Skin epidermis (tissue), 12 donors: ENCODE results near the gene TVP23A.
A peak's percentile ranks its signal among the peaks of the same experiment; 100 is the strongest.
"Not testable (repeated sequence)": the region's sequence is repeated elsewhere in the genome, so short reads cannot be mapped to it uniquely, and the experiment has no call there.

Source experiments
- H3K27ac ChIP-seq, 21 experiments: fragments of 200-600 bp; sonication (generic) in 11 of 21; one replicate each; pipeline ENCODE4 v1.5.0; 2020; ENCODE audit warnings: mild to moderate bottlenecking in 3 of 21, inconsistent platforms in 2 of 21, moderate library complexity in 2 of 21
- H3K4me3 ChIP-seq, 7 experiments: fragments of 200-600 bp; sonication (generic) in 2 of 7; one replicate each; pipeline ENCODE4 v1.5.0; 2020; ENCODE audit warnings: inconsistent platforms in 2 of 7, mild to moderate bottlenecking in 2 of 7, moderate library complexity in 1 of 7

The TVP23A gene

DNA sequence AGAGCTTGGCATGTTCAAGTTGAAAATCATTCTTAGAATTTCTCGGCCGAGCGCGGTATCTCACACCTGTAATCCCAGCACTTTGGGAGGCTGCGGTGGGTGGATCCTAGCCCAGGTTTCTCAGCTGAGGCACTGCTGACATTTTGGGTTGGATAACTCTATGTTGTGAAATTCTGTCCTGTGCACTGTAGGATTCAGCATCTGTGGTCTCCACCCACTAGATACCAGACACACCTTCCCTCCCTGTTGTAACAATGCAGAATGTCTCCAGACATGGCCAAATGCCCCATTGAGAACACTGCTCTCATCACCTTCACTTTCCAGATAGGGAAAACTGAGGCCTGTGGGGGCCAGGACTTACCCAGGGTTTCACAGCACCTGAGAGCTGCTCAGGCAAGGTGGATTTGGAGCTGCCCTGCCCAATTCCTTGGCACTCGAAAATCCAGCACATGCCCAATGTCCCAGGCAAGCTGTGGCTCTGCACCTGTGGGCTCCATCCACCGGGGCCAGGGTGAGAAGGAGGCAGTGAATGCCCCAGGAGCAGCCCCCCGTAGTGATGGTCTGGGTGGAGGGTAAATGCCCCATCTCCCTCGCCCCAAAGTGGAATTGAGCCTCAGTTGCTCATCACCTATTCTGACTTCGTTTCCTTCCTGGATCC, 20.2 kb upstream of the TVP23A start:
- no peak overlapping the region for H3K27ac ChIP-seq
- no peak overlapping the region for H3K4me3 ChIP-seq

DNA sequence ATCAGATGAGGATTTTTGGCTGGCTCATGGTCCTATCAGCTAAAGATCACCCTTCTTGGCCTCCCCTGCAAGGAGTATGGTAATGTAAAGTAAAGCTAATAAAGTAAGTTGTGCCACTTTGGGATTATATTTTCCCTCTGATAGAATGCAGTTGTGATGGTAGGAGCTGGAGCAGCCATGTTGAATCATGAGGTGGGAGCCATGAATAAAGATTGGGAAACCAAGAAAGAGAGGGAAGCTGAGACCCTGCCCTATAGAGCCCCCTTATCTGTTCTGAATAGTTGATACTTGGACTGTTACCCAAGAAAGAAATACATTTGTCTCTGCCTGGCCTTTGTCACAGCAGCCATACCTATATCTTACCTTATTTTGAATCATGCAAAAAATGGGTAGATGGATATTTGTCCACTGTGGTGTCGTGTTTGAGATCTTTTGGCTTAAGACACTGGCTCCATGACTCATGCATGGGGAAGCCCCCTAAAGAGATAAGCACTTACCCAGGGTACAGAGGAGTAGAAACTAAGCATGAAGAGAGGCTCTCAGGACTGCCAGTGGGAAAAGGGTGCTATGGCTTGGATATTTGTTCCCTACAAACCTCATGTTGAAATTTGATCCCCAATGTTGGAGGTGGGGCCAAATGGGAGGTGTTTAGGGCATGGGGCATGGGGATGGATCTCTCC, 17.7 kb upstream of the TVP23A start:
- Histone ChIP-seq H3K27ac (no peak overlapping the region), H3K4me3 (no peak overlapping the region)

DNA sequence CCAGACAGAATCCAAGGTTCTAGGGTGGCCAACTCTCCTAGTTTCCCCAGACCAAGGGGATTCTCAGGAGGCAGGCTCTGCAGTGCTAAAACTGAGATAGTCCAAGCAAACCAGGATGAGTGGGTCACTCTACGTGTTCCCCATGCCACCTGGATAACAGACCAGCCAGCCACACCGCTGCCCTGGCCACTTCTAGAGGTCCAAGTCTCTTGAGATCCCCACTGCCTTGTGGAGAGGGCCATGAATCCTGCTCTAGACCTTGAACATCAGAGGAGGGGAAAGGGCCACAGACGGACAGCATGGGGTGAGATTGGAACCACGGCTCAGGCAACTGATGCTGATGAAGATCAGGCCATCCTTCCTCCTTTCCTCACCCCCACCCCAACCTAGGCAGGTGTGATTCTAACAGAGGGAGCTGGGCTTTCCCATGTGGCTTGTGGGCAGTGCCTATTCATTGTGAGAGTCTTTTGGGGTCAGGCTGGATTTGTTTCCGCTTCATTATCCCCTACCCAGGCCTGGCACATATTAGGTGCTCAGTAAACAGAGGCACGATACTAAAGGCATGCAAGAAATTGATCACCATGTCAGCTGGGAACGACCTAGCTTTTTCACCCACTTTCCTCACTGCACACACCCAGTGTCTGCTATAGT, 16.8 kb upstream of the TVP23A start:
- H3K27ac ChIP-seq = no peak overlapping the region
- no peak overlapping the region for H3K4me3 ChIP-seq

DNA sequence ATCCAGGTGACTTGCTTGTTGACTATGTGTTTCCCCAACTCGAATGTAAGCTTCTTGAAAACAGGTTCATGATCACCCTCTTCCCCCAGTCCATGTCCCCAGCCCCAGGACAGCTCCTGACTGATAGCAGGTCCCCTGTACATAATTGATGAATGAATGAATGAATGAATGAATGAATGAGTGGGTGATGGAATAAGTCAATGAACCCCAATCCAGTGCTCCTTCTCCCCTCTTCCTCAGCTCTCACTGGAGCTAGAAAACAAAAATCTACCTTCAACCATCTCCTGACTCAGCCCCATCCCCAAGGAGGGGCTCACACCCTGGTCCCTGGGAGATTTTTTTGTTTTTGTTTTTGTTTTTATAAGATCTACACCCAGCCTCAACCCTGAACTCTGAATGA, 16.2 kb upstream of the TVP23A start:
- no peak overlapping the region for H3K4me3 ChIP-seq
- no peak overlapping the region for H3K27ac ChIP-seq

DNA sequence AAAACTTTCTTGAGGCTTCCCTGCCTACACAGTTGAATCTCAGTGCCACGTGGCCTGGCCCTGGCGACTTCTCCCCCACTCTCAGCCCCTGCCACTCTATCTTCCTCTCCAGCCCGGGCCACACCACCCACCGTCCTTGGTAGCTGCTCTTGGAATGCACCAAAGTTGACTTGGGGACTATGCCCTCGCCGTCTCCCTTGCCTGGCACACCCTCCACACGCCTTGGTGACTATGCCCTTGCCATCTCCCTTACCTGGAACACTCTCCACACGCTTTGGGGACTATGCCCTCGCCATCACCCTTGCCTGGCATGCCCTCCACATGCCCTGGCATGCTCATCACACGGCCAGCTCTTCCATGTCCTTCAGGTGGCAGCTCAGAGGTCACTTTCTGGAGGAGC, 15.5 kb upstream of the TVP23A start:
- Histone ChIP-seq H3K27ac (no peak overlapping the region), H3K4me3 (no peak overlapping the region)

DNA sequence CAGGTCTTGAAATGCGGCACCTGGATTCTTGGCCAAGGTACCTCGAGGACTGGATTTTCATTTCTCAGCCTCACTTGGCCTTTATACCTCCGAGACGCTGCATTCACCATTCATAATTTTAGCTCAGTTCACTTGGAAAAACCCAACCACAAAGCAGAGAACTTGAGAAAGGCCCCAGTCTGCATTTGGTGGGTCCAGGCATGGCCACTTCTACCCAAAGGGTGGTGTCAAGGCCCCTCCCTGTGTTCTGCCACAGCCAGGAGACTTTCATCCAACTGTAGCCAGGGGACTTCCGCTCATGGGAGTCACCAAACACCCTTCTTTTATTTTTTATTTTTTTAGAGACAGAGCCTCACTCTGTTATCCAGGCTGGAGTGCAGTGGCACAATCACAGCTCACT, 14.7 kb upstream of the TVP23A start:
- H3K27ac ChIP-seq = no peak overlapping the region

DNA sequence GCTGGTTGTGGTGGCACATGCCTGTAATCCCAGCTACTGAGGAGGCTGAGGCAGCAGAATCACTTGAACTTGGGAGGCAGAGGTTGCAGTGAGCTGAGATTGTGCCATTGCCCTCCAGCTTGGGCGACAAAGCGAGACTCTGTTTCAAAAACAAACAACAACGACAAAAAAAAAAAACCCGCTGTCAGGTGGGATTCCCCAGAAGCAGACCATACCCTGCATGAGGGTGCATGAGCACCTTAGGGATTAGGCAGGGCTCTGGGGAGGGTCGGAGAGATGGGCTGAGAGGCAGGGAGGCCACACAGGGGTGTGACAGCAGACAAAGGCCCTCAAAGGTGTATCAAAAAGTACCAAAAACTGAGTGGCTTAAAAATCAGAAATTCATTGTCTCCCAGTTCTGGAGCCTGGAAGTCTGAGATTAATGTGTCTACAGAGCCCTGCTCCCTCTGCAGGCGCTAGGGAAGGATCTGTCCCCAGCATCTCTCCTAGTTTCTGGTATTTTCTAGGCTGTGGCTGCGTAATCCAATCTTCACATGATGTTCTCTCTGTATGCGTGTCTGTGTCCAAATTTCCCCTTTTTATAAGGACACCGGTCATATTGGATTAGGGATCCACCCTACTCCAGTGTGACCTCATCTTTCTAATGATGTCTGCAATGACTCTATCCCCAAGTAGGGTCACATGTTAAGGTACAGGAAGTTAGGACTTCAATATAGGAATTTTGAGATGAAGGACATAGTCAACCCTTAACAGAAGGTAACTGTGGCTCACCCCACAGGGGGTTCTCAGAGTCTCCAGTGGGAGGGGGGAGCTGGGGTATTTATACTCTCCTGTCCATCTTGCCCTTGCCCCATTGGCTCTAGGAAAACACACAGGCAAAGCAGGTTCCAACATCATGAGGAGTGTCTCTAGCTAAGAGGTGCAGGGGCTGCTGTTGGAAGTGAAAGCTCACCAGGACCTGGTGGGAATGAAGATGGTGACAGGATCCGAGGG, 13.6 kb upstream of the TVP23A start:
- peak overlapping the region in 8 of 21 experiments; percentile 1 to 87 (median 34) for H3K27ac ChIP-seq

More for the DNA sequence above, 14.7 kb upstream of the TVP23A start:
- no peak overlapping the region for H3K4me3 ChIP-seq

DNA sequence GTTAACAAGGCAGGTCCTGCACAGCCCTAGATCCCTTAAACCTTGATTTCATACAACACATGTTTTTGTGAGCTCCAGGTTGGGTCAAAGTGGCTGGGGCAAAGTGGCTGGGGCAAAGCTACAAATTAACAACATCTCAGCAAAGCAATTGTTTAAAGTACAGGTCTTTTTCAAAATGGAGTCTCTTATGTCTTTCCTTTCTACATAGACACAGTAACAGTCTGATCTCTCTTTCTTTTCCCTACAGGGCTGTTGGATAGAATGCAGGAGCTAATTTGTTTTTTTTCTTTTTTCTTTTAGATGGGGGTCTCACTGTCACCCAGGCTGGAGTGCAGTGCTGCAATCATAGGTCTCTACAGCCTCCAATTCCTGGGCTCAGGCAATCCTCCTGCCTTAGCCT, 11.6 kb upstream of the TVP23A start:
- peak overlapping the region in 10 of 21 experiments; percentile 46 to 89 (median 80) for H3K27ac ChIP-seq
- not testable (repeated sequence) for H3K4me3 ChIP-seq

More for the DNA sequence above, 13.6 kb upstream of the TVP23A start:
- no peak overlapping the region for H3K4me3 ChIP-seq

DNA sequence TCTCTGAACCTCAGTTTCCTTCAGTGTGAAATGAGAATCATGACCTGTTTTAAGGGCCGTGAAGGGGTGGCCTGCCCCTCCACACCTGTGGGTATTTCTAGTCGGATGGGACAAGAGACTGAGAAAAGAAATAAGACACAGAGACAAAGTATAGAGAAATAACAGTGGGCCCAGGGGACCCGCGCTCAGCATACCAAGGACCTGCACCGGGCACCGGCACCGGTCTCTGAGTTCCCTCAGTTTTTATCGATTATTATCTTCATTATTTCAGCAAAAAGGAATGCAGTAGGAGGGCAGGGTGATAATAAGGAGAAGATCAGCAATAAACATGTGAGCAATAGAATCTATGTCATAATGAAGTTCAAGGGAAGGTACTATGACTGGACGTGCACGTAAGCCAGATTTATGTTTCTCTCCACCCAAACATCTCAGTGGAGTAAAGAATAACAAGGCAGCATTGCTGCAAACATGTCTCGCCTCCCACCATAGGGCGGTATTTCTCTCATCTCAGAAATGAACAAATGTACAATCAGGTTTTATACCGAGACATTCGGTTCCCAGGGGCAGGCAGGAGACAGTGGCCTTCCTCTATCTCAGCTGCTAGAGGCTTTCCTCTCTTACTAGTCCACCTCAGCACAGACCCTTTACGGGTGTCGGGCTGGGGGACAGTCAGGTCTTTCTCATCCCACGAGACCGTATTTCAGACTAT, 10.9 kb upstream of the TVP23A start:
- peak overlapping the region in 20 of 21 experiments; percentile 44 to 95 (median 84) for H3K27ac ChIP-seq
- not testable (repeated sequence) for H3K4me3 ChIP-seq

DNA sequence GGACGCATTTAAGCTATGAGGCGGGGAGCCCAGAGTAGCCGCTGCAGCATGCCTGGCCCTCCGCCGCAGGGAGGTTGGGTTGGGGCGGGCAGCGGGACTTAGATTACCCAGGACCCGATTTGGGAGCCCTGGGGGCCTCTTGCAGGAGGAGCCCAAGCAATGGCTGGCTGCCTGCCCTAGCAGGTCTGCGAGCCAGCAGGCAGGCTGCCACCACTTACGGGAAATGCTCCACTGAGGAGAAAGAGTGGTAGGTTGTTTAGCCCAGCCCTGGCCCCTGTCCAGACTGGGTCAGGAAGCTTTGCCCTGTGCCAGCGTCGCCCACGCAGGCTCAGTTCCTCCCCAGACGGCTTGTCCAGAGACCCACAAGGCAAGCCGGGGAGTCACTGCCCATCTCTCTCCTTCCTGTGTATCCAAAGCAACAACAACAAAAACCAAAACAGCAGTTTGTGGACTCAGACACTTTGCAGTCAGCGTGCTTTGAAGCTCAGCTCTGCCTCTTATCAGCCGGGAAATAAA, 10.3 kb upstream of the TVP23A start:
- Histone ChIP-seq H3K27ac (peak overlapping the region; percentile 50 to 95 (median 83)), H3K4me3 (peak overlapping the region in 1 of 7 experiments; percentile 13)

DNA sequence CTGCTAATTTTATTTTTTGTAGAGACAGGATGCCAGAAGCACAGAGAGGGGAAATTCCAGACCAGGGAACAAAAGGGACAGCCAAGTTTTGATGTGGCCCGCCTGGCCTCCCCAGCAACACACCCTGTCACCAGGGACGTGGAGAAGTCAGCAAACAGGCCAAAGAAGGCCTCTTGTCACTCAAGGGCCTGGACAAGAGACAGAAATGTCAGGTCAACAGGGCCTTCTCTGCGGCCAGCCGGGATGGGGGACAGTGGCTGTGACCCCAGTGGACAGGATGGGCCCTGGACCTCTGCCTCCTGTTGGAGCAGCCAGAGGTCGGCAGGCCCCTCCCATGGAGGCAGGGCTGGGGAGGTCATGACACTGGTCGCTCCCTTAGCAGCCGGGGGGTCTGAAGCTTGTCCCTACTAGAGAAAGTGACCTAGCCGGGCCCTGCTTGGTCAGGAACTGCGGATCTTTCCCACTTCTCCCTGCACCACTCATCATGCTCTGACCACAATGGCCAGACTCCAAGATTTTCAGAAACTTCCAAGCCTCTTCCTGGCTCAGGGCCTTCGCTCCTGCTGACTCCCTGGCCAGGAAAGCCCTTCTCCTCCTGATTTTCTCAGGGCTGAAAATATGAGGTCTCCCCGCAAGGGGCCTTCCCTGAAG, 9.2 kb upstream of the TVP23A start:
- H3K27ac ChIP-seq = peak overlapping the region; percentile 50 to 95 (median 83)
- H3K4me3 ChIP-seq = no peak overlapping the region

DNA sequence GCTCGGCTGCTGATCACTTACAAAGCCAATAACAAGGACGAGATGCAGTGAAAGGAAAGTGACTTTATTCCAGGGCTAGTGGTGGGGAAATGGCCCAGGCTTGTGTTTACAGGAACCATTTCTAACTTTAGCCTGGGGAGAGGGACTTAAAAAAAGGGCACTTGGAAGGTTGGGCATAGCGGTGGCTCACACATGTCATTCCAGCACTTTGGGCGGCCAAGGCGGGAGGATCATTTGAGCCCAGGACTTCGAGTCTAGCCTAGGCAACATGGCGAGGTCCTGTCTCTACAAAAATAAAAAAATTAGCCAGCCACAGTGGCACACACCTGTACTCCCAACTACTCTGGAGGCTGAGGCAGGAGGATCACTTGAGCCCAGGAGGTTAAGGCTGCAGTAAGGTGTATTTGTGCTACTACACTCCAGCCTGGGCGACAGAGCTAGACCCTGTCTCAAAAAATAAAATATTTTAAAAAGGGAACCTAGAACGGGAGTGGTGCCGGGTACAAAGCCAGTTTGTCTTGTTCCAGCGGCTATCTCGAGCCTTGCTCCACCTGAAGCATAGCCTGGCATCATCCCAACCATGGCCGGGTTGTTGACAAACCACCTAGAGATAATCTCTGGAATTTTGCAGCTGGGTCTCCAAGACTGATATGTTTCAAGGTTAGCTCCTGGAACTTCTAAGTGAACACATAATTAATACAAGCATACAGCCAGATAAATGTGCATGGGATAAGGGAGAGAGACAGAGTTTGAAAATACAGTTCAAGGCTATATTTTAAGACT, 5.7 kb upstream of the TVP23A start:
- Histone ChIP-seq H3K4me3 (no peak overlapping the region), H3K27ac (no peak overlapping the region)

DNA sequence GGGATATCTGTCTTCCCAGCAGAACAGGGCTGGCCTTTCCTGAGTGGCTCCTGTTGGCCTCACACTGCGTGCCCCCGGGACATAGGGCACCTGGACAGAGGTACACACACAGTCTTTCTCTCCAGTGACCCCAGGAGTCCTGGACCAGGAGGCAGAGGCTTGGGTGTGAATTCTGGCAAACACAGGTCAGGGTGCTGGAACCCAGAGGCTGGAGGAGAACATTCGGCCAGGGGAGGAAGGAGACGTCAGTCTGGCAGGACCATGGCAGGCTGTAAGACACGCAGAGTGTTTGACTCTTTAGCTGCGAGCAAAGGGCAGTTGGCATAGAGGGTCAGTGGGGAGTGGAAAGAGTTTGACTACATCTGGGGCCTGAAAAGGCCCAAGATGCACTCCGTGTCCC, 4.1 kb upstream of the TVP23A start:
- no peak overlapping the region for H3K27ac ChIP-seq
- H3K4me3 ChIP-seq = no peak overlapping the region

DNA sequence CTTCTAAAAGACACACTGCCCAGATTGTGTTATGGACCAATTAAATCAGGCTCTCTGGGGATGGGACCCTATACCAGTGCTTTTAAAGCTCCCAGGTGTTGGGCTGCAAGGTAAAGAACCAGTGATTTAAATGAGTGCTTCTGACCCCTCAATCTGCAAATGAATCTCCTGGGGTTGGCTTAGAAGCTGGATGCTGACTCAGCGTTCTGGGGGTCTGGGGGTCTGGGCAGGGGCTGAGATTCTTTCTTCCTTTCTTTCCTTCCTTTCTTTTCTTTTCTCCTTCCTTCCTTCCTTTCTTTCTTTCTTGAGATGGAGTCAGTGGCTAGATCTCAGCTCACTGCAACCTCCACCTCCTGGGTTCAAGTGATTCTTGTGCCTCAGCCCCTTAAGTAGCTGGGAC, 2.0 kb upstream of the TVP23A start:
- Histone ChIP-seq H3K27ac (no peak overlapping the region), H3K4me3 (no peak overlapping the region)

DNA sequence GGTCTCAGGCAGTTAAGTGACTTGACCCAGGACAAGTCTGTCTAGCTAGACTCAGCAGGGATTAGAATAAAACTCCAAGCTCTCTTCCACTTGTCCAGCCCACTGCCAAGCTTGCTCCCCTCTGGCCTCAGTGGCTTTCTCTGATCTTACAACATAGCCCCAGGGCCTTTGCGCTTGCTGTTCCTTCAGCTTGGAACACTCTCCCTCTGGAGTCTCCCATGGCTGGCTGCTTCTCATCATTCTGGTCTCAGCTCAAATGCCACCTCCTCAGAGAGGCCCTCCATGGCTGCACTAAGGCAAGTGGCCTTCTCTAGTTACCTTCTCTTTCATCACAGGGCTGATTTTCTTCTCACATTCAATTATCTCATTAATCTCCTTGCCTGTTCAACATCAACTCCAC, 1.1 kb downstream of the TVP23A start:
- no peak overlapping the region for H3K4me3 ChIP-seq
- H3K27ac ChIP-seq = peak overlapping the region in 2 of 21 experiments; percentile 51 to 61

DNA sequence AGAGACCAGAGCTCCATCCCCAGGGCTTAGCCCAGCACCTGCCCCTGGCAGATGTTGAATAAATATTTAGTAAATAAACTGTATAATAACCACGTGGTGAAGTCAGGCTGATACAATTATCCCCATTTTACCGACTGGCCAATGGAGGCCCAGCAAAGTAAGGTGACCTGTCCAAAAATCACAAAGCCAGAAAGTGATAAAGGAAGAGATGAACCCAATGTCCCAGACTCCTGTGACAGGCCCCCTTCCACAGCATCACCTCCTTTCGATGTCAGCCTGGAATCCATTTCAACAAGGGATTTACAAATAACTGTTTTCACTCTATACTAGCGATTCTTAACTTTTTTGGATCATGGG, 5.5 kb downstream of the TVP23A start:
- peak overlapping the region in 1 of 21 experiments; percentile 21 for H3K27ac ChIP-seq

DNA sequence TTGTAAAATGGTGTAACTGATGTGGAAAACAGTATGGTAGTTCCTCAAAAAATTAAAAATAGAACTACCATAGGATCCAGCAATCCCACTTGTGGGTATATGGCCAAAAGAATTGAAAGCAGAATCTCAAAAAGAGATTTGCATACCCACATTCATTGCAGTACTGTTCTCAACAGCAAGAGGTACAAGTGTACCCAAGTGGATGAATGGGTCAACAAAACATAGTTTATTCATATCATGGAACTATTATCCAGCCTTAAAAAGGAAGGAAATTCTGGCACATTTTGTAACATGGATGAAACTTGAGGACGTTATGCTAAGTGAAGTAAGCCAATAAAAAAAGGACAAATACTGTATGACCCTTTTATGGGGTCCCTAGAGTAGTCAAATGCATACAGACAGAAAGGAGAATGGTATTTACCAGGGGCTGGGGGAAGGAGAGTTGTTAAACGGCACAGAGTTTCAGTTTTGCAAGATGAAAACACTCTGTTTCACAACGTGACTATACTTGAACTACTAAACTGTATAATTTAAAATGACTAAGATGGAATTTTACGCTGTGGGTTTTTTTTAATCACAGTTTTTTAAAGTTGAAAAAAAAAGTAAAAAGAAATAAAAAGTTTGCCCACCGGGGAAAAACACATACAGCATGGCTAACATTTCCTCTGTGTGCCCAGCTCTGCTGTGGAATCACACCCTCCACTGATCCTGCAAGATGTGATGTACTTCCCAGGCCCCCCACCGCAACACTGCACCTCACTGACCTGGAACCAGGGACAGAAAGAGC, 6.1 kb downstream of the TVP23A start:
- Histone ChIP-seq H3K4me3 (no peak overlapping the region), H3K27ac (peak overlapping the region in 1 of 21 experiments; percentile 21)

More for the DNA sequence above, 5.5 kb downstream of the TVP23A start:
- H3K4me3 ChIP-seq = no peak overlapping the region
